SK-N-SH treated with all-trans-retinoic acid at 6 μM for 48 hours (cell line): ENCODE results near the gene TSPAN1.

Experiments used
- POU6F1 ChIP-seq: fragments of 250-450 bp; sonication (Bioruptor Pico); IDR thresholded peaks from 2 replicates; pipeline ENCODE4 v1.8.0; 2021; ENCODE audit warnings: low read depth, mild to moderate bottlenecking, moderate library complexity, borderline replicate concordance
- TCF4 ChIP-seq: fragments of 250-450 bp; sonication (Bioruptor Pico); IDR thresholded peaks from 2 replicates; pipeline ENCODE4 v1.8.0; 2021; ENCODE audit warnings: mild to moderate bottlenecking, moderate library complexity, borderline replicate concordance

GRCh38 chr1:46203738-46204405, 29.0 kb downstream of the TSPAN1 start:
- TF ChIP-seq POU6F1 (CRISPR knock-in tag) (no peak), TCF4 (CRISPR knock-in tag) (no peak)
